GM18520 (cell line): ENCODE data around the gene PRSS36.
"Not testable (repeated sequence)": the region's sequence is repeated elsewhere in the genome, so short reads cannot be mapped to it uniquely, and the experiment has no call there.

Source experiments
- ATAC-seq: cut with Tn5 transposase; IDR thresholded peaks from one replicate; pipeline ENCODE4 v1.9.1; 2021; ENCODE audit not compliant: unreplicated experiment

PRSS36 gene

DNA sequence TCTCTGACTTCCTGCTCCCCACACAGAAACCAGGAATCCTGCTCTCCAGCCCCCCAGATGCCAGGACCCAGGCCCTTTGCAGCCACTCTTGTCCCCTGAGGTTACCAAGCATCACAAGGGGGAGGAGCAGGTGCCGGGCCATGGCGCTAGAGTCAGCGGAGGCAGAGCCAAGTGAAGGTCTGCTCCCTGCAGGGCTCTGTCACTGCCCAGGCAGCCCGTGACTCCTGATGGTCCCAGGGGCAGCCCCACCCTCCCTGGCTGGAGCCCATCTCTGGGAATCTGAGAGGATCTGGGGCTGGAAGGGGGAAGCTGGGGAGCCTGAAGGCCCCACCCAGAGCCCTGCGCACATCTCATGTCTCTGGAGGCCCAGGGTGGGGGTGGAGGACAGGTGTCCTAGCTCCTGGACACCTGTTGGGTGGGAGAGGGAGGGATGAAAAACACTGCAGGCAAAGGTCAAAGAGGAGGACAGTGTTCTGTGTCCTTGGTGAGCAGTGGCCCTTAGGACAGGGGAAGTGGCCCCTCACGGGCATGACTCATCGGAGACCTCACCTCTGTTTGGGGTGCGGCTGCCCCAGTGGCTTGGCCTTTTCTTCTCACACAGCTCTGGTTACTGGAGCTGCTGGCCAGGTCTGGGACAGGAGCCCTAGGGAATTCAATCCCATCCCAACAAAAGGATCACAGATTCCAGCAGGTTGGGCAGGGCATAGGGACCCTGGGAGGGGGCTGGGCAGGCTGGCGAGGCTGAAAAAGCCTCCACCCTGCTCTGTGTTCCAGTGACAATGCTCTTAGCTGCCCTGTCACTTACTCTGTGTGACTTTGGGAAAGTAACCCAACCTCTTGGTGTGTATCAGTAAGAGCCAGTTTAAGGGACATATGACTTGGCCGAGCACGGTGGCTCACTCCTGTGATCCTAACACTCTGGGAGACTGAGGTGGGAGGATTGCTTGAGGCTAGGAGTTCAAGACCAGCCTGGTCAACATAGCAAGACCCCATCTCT is at the start of gene PRSS36:
Gene PRSS36 (minus strand): TSS at position 173 of the 997 bp plus-strand sequence. CDS start 31 bp downstream, at position 142.
- ATAC-seq = no peak

DNA sequence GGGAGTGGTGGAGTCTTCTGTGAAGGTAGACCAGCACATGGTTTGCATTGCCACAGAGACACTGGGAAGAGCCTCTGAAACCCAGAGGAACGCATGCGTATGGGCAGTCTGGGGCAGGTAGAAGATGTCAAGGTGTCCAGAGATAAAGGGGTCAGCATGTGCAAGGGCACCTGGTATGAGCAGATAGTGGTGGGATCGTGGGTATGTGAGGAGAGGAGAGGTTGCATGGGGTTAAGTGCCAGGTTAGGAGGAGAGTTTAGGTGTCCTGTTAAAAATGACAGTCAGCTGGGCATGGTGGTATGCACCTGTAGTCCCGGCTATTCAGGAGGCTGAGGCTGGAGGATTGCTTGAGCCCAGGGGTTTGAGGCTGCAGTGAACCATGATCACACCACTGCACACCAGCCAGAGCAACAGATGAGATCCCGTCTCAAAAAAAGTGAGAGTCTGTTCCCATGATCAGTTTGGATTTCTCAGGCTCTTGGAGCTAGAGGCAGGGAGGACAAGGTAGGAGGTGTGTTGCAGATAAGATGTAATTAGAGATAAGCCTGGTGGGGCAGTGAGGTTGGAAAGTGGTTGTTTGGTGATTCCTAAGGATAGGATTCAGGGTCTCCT is 49.7 kb upstream of the PRSS36 start:
- no peak for ATAC-seq

DNA sequence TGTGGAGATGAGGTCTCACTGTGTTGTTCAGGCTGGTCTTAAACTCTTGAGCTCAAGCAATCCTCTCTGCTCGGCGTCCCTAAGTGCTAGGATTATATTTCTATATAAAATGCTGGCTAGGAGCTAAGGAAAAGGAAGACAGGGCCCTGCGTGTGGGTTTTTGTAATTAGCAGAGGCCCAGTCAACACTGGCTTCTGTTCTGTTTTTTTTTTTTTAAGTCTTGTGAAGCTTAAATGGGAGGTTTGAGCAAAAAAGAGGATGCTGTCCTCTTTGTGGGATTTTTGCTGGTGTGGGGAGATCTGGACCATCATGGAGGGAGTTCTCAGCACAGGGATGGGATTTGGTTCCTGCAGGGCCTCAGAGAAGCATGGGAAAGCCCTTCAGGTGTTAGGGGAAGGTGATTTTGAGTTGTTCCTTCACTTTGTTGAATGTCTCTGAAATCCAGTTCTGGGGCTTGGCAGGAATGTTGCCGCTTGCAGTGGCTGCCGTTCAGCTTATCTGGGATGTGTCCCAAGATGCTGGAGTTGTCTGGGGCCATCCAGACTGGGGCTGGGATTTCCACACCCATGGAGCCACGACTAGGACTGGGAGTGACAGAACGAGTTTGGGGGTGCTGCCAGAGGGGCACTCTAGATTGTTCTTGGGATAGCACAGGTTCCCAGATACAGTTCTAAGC is 48.5 kb upstream of the PRSS36 start:
- ATAC-seq = no peak

DNA sequence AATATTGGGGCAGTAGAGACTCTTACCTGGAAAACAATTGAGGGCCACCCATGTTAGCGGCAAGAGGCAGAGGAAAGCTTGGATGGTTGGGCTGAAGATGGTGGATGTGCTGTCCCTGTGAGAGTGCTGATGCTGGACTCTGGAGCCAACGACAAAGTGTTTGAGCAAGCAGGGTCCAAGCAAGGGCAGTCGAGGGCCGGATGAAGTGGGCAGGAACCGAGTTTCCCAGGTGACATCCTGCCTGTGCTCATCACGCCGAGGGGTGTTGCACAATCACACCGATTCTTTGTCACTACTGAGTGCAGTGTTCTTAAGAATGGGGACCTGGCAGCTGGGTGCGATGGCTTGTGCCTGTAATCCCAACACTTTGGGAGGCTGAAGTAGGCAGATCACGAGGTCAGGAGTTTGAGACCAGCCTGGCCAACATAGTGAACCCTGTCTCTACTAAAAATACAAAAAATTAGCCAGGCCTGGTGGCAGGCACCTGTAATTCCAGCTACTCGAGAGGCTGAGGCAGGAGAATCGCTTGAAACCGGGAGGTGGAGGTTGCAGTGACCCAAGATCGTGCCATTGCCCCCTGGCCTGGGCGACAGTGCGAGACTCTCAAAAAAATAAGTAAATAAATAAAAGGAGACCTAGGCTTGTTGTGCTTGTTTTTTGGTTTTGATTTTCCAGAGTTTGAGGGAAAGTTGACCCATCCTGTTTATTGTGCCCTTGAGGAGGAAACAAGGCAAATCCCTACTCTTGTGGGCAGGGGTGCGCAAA is 46.6 kb upstream of the PRSS36 start:
- ATAC-seq = no peak

DNA sequence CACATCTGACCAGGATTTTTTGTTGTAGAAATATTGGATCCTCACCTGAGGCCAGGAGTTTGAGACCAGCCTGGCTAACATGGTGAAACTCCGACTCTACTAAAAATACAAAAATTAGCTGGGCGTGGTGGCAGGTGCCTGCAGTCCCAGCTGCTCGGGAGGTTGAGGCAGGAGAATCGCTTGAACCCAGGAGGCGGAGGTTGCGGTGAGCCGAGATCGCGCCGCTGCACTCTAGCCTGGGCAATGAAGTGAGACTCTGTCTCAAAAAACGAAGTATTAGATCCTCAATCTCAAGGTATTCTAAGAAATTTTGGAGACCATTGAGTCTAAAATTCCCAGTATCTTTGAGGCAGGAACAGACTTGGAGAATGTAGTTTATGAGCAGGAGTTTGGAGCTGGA is 46.0 kb upstream of the PRSS36 start:
- not testable (repeated sequence) for ATAC-seq

DNA sequence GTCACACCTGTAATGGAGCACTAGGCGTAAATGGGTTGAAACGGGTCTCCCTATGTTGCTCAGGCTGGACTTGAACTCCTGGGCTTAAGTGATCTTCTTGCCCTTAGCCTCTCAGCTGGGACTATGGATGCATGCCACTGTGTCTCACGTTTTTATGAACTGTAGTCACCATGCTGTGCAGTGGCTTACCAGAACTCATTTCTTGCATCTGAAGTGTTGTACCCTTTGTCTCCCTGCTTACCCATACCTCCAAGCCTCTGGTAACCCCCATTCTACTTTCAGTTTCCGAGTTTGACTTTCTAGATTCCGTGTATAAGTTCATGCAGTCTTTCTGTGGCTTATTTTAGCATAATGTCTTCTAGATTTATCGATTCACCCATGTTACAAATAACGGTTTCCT is 45.0 kb upstream of the PRSS36 start:
- no peak for ATAC-seq

DNA sequence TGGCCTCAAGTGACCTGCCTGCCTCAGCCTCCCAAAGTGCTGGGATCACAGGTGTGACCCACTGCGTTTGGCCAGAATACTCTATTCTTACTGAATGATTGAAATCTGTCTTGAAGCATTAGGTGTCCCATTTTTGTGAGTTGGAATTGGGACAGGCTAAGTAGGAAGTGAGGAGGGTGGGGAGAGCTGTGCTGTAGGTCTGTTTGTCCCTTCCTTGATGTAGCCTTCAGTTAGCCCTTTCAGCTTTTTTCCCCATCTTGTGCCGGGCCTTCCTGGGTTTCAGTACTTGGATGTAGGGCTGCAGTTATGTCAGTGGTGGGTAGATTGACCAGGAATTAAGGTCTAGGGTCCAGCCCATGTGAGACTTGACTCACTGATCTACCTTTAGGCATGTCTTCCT is 44.0 kb upstream of the PRSS36 start:
- no peak for ATAC-seq

DNA sequence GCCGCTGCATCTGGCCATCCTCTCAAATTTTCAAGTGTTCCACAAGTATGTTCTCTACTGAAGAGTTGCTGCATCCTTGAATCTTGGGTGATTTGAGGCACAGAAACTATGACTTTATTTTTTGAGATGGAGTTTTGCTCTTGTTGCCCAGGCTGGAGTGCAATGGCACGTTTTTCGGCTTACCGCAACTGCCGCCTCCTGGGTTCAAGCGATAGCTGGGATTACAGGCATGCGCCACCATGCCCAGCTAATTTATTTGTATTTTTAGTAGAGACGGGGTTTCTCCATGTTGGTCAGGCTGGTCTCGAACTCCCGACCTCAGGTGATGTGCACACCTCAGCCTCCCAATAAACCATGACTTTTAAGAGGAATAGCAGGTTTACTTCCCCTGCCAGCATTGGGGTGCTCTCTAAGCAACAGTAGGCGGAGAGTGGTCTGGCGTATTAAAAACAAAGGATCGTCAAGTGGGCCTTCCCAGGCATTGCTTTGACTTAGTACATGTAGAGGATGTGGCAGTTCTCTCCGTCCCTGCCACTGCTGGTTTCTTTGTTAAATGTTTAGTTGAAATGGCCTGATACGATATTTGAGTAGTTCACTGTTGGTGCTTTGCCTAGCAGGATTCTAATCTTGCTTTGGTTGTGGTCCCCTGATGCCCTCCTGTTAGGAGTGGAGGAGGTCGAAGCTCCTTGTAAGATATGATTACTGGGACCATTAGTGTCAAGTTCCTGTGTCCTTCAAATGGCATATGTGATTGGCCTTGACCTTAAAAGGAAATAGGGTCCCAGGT is 43.2 kb upstream of the PRSS36 start:
- ATAC-seq = no peak

DNA sequence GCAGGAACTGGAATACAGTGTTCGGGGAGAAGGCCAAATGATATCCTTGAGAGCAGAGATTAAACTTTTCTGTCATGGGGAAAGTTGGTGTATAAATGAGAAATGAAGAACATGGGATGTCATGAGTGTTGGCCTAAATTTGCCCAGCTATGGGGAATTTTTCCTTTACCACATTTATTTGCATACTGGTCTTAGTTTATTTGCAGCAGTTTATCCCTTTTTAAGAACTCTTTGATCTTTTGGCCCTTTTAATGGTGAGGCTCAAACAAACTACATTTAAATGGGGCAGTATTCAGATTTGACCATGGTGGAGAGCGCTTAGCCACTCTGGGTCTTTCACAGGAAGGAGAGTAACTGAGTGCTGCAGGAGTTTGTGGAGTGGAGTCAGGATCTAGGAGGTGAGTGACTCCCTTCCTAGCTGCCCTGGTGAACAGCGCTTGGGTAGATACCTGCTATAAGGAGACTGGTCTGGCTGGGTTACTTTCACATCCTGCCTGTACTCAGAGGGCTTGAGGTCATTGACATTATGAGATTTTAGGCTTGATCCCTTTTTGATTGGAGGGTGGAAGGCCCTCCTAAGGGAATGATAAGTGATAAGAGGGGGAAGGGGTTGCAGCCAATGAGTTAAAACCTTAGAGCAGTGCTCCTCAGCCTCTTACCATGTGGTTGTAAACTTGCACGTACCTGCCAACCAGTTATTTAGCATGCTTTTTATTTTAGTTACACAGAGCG is 42.0 kb upstream of the PRSS36 start:
- ATAC-seq = no peak

DNA sequence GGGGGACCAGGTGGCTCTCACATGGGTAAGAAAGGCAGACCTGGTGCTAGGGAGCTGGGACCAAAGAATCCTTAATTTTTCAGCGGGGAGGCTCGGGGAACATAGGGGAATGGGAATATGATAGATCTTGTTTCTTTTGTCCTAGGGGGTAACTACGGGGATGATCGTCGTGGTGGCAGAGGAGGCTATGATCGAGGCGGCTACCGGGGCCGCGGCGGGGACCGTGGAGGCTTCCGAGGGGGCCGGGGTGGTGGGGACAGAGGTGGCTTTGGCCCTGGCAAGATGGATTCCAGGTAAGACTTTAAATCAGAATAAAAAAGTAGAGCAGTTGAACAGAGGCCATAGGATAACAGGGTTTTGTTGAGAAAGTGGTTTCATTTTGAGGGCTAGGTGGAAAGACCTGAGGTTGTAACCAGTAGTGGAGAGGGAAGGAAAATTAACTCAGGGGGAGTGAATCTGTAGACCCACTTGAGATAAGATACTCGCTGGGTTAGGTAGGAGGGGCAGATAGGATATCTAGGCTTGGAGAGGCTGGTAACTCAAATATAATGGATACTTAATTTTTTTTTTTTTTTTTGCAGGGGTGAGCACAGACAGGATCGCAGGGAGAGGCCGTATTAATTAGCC is 41.1 kb upstream of the PRSS36 start:
- ATAC-seq = no peak

DNA sequence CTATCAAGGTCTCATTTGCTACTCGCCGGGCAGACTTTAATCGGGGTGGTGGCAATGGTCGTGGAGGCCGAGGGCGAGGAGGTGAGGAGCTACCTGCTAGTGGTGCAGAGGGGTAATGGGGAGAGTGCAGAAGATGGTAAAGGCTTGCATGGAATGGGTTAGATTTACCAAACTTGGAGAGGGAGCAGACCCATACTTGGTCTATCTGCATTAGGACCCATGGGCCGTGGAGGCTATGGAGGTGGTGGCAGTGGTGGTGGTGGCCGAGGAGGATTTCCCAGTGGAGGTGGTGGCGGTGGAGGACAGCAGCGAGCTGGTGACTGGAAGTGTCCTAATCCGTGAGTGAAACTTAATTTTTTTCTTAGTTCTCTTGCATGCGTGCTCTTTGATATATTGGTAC is 40.2 kb upstream of the PRSS36 start:
- no peak for ATAC-seq

DNA sequence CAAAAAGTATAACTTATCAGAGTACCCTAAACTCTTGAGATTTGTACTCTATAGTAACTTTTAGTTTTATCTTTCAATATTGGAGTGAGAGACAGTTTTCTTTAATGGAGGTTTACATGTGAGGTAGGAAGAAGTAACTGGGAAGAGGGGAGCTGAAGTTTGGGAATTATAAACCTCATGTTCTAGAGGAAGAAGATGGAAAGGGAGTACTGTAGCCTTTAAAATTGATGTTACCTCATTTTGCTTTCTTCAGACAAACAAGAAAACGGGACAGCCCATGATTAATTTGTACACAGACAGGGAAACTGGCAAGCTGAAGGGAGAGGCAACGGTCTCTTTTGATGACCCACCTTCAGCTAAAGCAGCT is 39.5 kb upstream of the PRSS36 start:
- no peak for ATAC-seq

DNA sequence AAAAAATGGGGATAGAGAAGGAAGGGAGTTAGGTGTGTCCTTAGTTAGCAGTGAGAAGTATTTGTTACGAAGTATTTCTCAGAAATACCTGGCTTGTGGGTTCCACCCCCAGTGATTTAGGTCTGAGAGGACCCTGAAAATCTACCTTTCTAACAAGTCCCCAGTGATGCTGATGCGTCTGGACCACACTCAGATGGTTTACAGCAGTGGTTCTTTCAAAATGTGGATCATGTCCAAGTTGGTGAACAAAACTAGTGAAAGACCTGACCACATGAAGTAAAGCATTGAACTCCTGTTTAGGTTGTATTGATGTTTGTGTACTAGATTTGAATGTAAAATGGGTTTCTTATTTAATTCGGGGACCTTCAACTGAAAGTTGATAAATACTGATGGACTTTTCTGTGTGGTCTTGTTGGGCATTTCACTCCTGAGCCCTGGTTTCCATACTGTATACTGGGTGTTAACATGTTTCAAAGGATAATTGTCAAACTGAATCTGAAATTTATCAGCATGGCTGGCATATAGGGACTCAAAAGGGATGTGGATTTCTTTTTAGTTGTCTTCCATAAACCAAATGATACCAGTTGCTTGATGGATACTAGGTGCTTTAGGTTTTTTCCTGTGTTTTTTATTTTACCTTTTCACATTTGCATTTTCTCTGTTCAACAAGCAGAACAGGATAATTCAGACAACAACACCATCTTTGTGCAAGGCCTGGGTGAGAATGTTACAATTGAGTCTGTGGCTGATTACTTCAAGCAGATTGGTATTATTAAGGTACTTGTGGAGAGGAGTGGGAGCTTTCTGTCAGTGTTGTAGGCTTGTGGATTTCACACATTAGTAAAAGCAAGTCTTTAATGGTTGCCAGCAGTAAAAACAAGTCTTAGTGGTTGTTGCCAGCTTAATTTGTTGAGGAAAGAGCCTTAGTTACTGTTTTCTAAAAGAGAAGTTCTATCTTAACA is 38.9 kb upstream of the PRSS36 start:
- ATAC-seq = no peak

DNA sequence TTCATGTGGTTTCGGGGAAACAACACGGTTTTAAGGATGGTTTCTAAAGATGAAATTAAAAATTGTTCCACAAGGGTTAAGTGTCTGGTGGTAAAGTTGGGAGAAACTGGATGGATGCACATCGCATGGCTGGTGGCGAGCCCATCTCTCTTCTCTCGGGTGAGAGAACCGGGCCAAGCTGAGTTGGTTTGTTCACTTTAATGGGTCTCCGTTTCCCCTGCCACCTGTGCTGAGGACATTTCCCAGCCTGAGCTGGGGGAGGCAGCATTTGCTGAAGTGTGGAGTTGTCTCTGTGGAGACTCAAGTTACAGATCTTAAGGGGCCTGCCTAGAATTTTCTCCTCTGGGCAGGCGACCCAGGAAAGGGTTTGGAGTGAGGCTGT is 37.9 kb upstream of the PRSS36 start:
- ATAC-seq = no peak

DNA sequence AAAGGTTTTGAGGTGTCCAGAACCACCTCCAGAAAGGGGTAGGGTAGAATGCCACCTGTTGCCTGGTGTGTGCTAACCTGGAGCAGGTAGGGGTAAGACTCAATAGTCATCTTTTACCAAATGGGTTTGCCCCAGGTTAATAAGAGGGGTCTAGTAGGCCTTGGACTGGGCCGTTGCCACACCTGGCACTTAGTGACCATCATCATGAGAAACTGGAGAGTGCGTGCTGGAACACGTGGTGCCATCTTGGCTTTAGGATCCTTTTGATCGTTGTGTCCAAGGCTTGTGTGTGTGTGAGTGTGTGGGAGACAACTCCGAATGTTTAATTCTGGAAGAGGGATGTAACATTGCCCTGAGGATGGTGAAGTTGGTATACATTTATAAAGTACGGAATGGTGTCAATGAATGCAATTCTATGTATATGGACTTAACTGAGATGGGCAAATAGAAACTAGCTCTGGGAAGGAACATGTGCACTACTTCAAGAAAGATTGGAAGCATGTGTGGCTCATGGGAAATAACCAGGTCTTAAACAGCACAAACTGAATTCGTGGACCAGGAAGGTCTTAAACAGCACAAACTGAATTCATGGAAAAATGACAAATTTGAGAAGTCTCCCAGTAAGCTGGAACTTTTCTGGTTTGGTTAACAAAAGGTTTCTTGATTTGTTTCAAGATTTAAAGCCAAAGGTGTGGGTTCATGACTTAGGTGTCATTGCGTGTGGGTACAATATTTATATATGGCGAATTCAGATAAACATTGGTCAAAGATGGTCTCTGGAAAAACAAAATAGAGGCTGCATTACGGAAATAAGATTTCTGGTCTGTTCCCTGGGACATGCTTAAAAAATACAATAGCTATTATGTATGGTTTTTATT is 37.3 kb upstream of the PRSS36 start:
- no peak for ATAC-seq

DNA sequence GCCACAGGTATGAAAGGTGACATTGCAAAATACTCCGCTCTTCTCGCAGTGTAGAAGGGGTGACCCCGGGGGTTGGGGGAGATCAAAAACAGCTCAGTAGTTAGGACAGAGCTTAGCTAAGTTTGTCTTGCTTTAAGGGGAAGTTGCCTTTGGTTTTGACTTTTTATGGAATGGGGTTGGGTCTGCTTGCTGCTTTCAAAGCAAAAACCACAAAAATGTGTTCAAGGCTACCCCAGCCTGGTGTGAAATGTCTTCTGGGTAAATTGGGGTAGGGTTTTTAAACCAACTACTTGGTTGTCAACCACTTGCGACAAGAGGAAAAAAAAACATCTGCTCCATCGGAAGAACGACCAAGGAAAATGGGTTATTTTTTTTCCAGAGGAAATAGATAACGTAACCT is 36.3 kb upstream of the PRSS36 start:
- ATAC-seq = no peak

DNA sequence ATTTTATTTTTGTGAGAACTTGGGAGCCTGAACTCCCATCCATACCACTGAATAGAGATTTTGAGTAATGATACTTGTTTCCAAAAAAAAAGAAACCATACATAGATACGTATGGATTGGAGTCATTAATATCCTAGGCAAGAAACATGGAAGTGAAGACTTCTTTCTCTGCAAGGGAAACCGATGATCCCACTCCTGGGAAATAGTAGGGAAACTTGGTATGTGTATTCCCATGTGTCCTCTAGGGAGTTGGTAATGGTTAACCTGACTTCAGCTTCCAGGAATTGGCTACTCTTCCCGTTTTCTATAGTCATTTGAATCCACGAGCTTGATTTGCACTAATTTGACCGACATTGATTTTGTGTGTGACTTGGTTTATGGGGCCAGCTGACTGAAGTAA is 35.5 kb upstream of the PRSS36 start:
- no peak for ATAC-seq
